IMR-90 (cell line): ENCODE measurements around the gene NHEJ1. TPM values are rescaled to one million over a fixed set of nuclear protein-coding genes. Genes with fewer than 3 reads are reported as not detected.
A peak's percentile ranks its signal among the peaks of the same experiment; 100 is the strongest.

Experiments used
- ATAC-seq: fragments of 200-7000 bp; cut with Tn5 transposase; 2 replicates; pipeline ENCODE4 v1.9.1; 2020; ENCODE audit warnings: low read depth, mild to moderate bottlenecking, moderate library complexity
- BruUV-seq: library from RNA; stranded (reverse); fragments of 400-500 nt; replicated peaks from 2 replicates; lab custom pipeline; 2021; lab: Mats Ljungman, UMichigan
- CTCF ChIA-PET: fragments of 300-600 bp; formaldehyde crosslinking; extraction: SDS; loops from one replicate; lab custom pipeline; 2021; ENCODE audit warnings: antibody characterized with exemption; lab: Yijun Ruan, JAX
- POLR2A ChIA-PET: fragments of 300-600 bp; sonication (Branson Sonifier 250); formaldehyde crosslinking; loops from one replicate; lab custom pipeline; 2022; ENCODE audit warnings: antibody characterized with exemption; ENCODE audit not compliant: unreplicated experiment; lab: Charles Lee
- DNase-seq: peaks from one replicate; pipeline ENCODE4 v3.0.0; 2013
- H2AFZ ChIP-seq: replicated peaks from 2 replicates; pipeline ENCODE3; 2013; ENCODE audit warnings: low read length, mild to moderate bottlenecking; ENCODE audit not compliant: poor library complexity
- H2AK5ac ChIP-seq: 2 replicates; pipeline ENCODE4 v1.6.1; 2013; ENCODE audit warnings: low read depth, low read length, inconsistent platforms
- H2AK9ac ChIP-seq: replicated peaks from 2 replicates; pipeline ENCODE3; 2013; ENCODE audit warnings: mild to moderate bottlenecking, low read depth, low read length, moderate library complexity; ENCODE audit not compliant: poor library complexity
- H2BK120ac ChIP-seq: 2 replicates; pipeline ENCODE4 v1.6.1; 2013; ENCODE audit warnings: low read depth, low read length, inconsistent platforms
- H2BK15ac ChIP-seq: 3 replicates; pipeline ENCODE4 v1.6.1; 2013; ENCODE audit warnings: low read depth, low read length, inconsistent platforms
- H2BK20ac ChIP-seq: 2 replicates; pipeline ENCODE4 v1.6.1; 2013; ENCODE audit warnings: low read depth, mild to moderate bottlenecking, inconsistent platforms, low read length, moderate library complexity
- H2BK5ac ChIP-seq: 2 replicates; pipeline ENCODE4 v1.6.1; 2013; ENCODE audit warnings: mild to moderate bottlenecking, low read depth, low read length, inconsistent platforms; ENCODE audit not compliant: poor library complexity, severe bottlenecking
- H3K14ac ChIP-seq: replicated peaks from 2 replicates; pipeline ENCODE4 v1.6.1; 2013; ENCODE audit warnings: low read depth, low read length, inconsistent platforms
- H3K18ac ChIP-seq: 2 replicates; pipeline ENCODE4 v1.6.1; 2013; ENCODE audit warnings: low read depth, low read length, control low read depth
- H3K23ac ChIP-seq: 2 replicates; pipeline ENCODE4 v1.6.1; 2013; ENCODE audit warnings: low read depth, low read length, inconsistent platforms
- H3K27ac ChIP-seq: 2 replicates; pipeline ENCODE4 v1.5.1; 2013; ENCODE audit warnings: mild to moderate bottlenecking, control low read depth, low read length; ENCODE audit not compliant: insufficient read depth
- H3K27me3 ChIP-seq: 2 replicates; pipeline ENCODE4 v1.6.1; 2013; ENCODE audit warnings: low read length; ENCODE audit not compliant: control insufficient read depth, insufficient read depth
- H3K36me3 ChIP-seq: 2 replicates; pipeline ENCODE4 v1.6.1; 2013; ENCODE audit warnings: low read length, mixed read lengths; ENCODE audit not compliant: control insufficient read depth, insufficient read depth
- H3K4ac ChIP-seq: 2 replicates; pipeline ENCODE4 v1.6.1; 2013; ENCODE audit warnings: low read depth, low read length, inconsistent platforms
- H3K4me1 ChIP-seq: 2 replicates; pipeline ENCODE4 v1.6.1; 2013; ENCODE audit warnings: low read length, mixed read lengths; ENCODE audit not compliant: control insufficient read depth, insufficient read depth
- H3K4me2 ChIP-seq: 2 replicates; pipeline ENCODE4 v1.6.1; 2013; ENCODE audit warnings: low read depth, mild to moderate bottlenecking, control low read depth, low read length, moderate library complexity
- H3K4me3 ChIP-seq: 2 replicates; pipeline ENCODE4 v1.5.1; 2013; ENCODE audit warnings: low read depth, mild to moderate bottlenecking, control low read depth, low read length, moderate library complexity; ENCODE audit not compliant: insufficient read depth
- H3K56ac ChIP-seq: 2 replicates; pipeline ENCODE4 v1.6.1; 2013; ENCODE audit warnings: low read length, inconsistent platforms; ENCODE audit not compliant: insufficient read depth; ENCODE audit errors: extremely low read depth
- H3K79me1 ChIP-seq, 2 experiments: 2 replicates each; pipeline ENCODE4 v1.6.1; 2013; ENCODE audit warnings: low read length in 2 of 2, inconsistent platforms in 1 of 2, low read depth in 1 of 2
- H3K9ac ChIP-seq: 2 replicates; pipeline ENCODE4 v1.6.1; 2013; ENCODE audit warnings: low read depth, low read length, control low read depth
- H3K9me1 ChIP-seq: 2 replicates; pipeline ENCODE4 v1.6.1; 2013; ENCODE audit warnings: low read length, inconsistent platforms; ENCODE audit not compliant: insufficient read depth
- H3K9me3 ChIP-seq: 2 replicates; pipeline ENCODE4 v1.6.1; 2013; ENCODE audit warnings: low read length; ENCODE audit not compliant: control insufficient read depth, insufficient read depth
- H4K20me1 ChIP-seq: 2 replicates; pipeline ENCODE4 v1.6.1; 2013; ENCODE audit warnings: low read length, inconsistent platforms; ENCODE audit not compliant: insufficient read depth
- H4K5ac ChIP-seq: 2 replicates; pipeline ENCODE4 v1.6.1; 2013; ENCODE audit warnings: mild to moderate bottlenecking, low read depth, low read length, control low read depth
- H4K8ac ChIP-seq, 2 experiments: 2 replicates each; pipeline ENCODE4 v1.6.1; 2013; ENCODE audit warnings: low read depth in 2 of 2, low read length in 2 of 2, control low read depth in 1 of 2, inconsistent platforms in 1 of 2
- H4K91ac ChIP-seq: 2 replicates; pipeline ENCODE4 v1.6.1; 2013; ENCODE audit warnings: low read depth, low read length, inconsistent platforms; ENCODE audit not compliant: insufficient read depth
- BHLHE40 ChIP-seq: fragments of 150-350 bp; IDR thresholded peaks from 2 replicates; pipeline ENCODE4 v1.6.1; 2016; ENCODE audit warnings: mild to moderate bottlenecking, low read depth, low read length
- CEBPB ChIP-seq: IDR thresholded peaks from 2 replicates; pipeline ENCODE4 v1.6.1; 2012; ENCODE audit warnings: low read depth, low read length, improper control_type of control experiment
- CHD1 ChIP-seq: IDR thresholded peaks from 2 replicates; pipeline ENCODE4 v1.6.1; 2012; ENCODE audit warnings: low read depth, low read length, improper control_type of control experiment
- ELK1 ChIP-seq: fragments of 150-350 bp; IDR thresholded peaks from 2 replicates; pipeline ENCODE4 v1.6.1; 2016; ENCODE audit warnings: low read depth, mild to moderate bottlenecking, low read length, moderate library complexity, borderline replicate concordance
- FOS ChIP-seq: fragments of 150-350 bp; IDR thresholded peaks from 2 replicates; pipeline ENCODE4 v1.6.1; 2016; ENCODE audit warnings: low read depth, low read length
- MAFK ChIP-seq: IDR thresholded peaks from 2 replicates; pipeline ENCODE4 v1.6.1; 2012; ENCODE audit warnings: low read depth, low read length, improper control_type of control experiment
- MAZ ChIP-seq: IDR thresholded peaks from 2 replicates; pipeline ENCODE4 v1.6.1; 2012; ENCODE audit warnings: low read depth, mild to moderate bottlenecking, low read length, improper control_type of control experiment, moderate library complexity, borderline replicate concordance
- MXI1 ChIP-seq: IDR thresholded peaks from 2 replicates; pipeline ENCODE4 v1.6.1; 2012; ENCODE audit warnings: low read depth, mild to moderate bottlenecking, low read length, moderate library complexity, borderline replicate concordance
- POLR2A ChIP-seq: IDR thresholded peaks from 2 replicates; pipeline ENCODE4 v1.6.1; 2012; ENCODE audit warnings: mild to moderate bottlenecking, low read depth, low read length
- RCOR1 ChIP-seq: IDR thresholded peaks from 2 replicates; pipeline ENCODE4 v1.6.1; 2012; ENCODE audit warnings: mild to moderate bottlenecking, low read length, improper control_type of control experiment; ENCODE audit not compliant: insufficient replicate concordance
- RFX5 ChIP-seq: IDR thresholded peaks from 2 replicates; pipeline ENCODE4 v1.8.0; 2012; ENCODE audit warnings: low read depth, mild to moderate bottlenecking, low read length, moderate library complexity
- WGBS, 2 experiments: methylation state at CpG; one replicate each; pipeline versions ENCODE4 v1.1.5 to v1.1.7; 2013; ENCODE audit warnings: missing lambda C conversion rate in 2 of 2; ENCODE audit not compliant: insufficient read length in 1 of 2; ENCODE audit errors: extremely low coverage in 2 of 2; 5-methylcytosine and 5-hydroxymethylcytosine counted together
- dilution Hi-C: fragments of 300-500 bp; cut with HindIII; formaldehyde crosslinking; loops from one replicate; pipeline ENCODE4 v1.14.3; 2018; ENCODE audit warnings: low sequenced_read_pairs; ENCODE audit not compliant: unreplicated experiment
- in situ Hi-C: fragments of 300-500 bp; cut with MboI; formaldehyde crosslinking; loops from 3 replicates; pipeline ENCODE4 v1.14.3; 2019; ENCODE audit warnings: low sequenced_read_pairs, inconsistent platforms, mixed read lengths
- intact Hi-C: fragments of 100-400 bp; cut with micrococcal nuclease; formaldehyde crosslinking; loops from 2 replicates; pipeline ENCODE4 v1.10.0; 2022
- polyA plus RNA-seq, 3 experiments: library from polyadenylated mRNA; depleted of rRNA; stranded (reverse); fragments of >200 nt; gene quantifications; 2 replicates each; pipeline ENCODE4 v1.2.3, GENCODE V29; 2012; ENCODE audit warnings: low replicate concordance in 1 of 3
- total RNA-seq: library from RNA; depleted of rRNA; stranded (reverse); fragments of >200 nt; gene quantifications from 2 replicates; pipeline ENCODE4 v1.2.3, GENCODE V29; 2012
- TF ChIP-seq, protein P1 (sequence below): fragments of 150-350 bp; IDR thresholded peaks from 2 replicates; pipeline ENCODE4 v1.6.1; 2017; ENCODE audit warnings: mild to moderate bottlenecking, antibody characterized with exemption, low read length, low read depth
- TF ChIP-seq, protein P2 (sequence below): conservative IDR thresholded peaks from 2 replicates; pipeline ENCODE4 v1.5.1; 2012; ENCODE audit warnings: mild to moderate bottlenecking, low read depth, low read length, improper control_type of control experiment

NHEJ1 gene
- total and polyA plus RNA-seq, 2 of the 4 experiments (the other 2 are of a cell fraction) = 12.5 to 23.1 TPM

DNA sequence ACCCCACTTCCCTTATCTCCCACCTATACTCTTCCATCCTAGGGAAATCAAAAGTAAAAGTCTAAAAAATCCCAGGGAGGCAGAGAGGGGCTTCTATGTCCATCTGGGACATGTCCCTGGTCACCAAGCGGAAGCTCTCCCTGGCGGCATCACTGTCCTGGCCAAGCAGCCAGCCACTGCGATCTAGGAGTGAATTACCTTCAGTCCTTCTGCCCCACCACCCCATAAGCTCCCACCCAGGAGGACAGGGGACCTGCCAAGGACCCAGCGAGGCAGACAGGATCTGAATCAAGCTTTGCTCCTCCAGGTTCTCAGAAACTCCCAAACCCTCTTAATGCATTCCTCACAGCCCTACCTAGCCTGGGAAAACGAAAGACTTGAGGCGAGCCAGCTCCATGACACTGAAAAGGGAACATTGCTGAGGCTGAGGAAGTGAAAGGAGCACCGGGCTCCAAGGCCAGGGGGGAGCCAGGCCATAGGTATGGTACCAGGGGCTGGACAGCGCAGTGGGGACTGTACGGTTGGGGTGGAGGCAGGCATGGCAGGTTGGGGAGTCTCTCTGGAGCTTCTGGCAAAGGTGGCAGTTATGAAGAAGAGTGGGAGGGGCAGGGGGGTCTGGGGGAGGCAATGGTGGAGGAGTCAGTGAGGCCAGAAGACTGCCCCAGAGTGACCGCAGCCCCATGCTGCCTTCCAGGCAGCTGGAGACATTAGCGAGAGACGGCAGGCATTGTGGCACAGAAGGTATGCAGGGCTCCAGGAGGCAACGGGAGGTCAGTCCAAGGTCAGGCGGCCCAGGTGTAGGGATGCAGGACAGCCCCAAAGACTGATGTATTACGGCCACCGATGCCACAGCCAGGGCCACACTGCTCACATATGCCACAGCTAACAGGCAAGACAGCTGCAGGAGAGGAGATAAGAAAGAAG lies 11.9 kb upstream of the NHEJ1 start:
- 0 out of 2 replicates have a peak overlapping the region, but pooled peaks have one; percentile 3 for H3K56ac ChIP-seq
- no peak overlapping the region for H3K9ac ChIP-seq
- 0 out of 2 replicates have a peak, but pooled peaks cover 4% of the 10 kb centered on the region for H3K9me1 ChIP-seq
- H2AK5ac ChIP-seq = no peak overlapping the region
- in situ Hi-C loops = loop anchor here (5.0 kb wide), 2 partner anchors 35 to 125 kb away; partner anchors contain the start of gene ZFAND2B
- H3K4me2 ChIP-seq = no peak overlapping the region
- H2BK20ac ChIP-seq = no peak overlapping the region
- 100% methylated on average over 2 of the region's 16 CpGs; no CpG with 5 or more reads in 1 of the 2 experiments for WGBS, 2 experiments
- dilution Hi-C loops = no loop called here
- no peak overlapping the region for H2BK120ac ChIP-seq
- no peak overlapping the region for H3K18ac ChIP-seq
- no peak overlapping the region for H2BK5ac ChIP-seq
- no peak overlapping the region for H3K4ac ChIP-seq
- H3K14ac ChIP-seq = no peak overlapping the region
- H3K4me1 ChIP-seq = peaks cover 5% of the 10 kb centered on the region; the same call in 1 of the 2 replicates
- no peaks in the 10 kb centered on the region for H3K27me3 ChIP-seq
- H3K36me3 ChIP-seq = peaks cover 20% of the 10 kb centered on the region
- no peak overlapping the region for H3K27ac ChIP-seq
- H2AK9ac ChIP-seq = no peak overlapping the region
- DNase-seq = no peak
- peaks cover 7% of the 10 kb centered on the region; the same call in 1 of the 2 replicates for H4K20me1 ChIP-seq
- ATAC-seq = no peak
- H4K91ac ChIP-seq = no peak overlapping the region
- intact Hi-C loops = no loop called here
- TF ChIP-seq POLR2A = no peak
- no peak for TF ChIP-seq ELK1
- no peak for TF ChIP-seq BHLHE40
- TF ChIP-seq, protein P1, sequence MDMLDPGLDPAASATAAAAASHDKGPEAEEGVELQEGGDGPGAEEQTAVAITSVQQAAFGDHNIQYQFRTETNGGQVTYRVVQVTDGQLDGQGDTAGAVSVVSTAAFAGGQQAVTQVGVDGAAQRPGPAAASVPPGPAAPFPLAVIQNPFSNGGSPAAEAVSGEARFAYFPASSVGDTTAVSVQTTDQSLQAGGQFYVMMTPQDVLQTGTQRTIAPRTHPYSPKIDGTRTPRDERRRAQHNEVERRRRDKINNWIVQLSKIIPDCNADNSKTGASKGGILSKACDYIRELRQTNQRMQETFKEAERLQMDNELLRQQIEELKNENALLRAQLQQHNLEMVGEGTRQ = no peak
- TF ChIP-seq MXI1 = no peak
- no peak for TF ChIP-seq RFX5
- no peak for TF ChIP-seq MAZ
- TF ChIP-seq RCOR1 = no peak
- no peak for TF ChIP-seq CEBPB
- TF ChIP-seq MAFK = no peak
- TF ChIP-seq, protein P2, sequence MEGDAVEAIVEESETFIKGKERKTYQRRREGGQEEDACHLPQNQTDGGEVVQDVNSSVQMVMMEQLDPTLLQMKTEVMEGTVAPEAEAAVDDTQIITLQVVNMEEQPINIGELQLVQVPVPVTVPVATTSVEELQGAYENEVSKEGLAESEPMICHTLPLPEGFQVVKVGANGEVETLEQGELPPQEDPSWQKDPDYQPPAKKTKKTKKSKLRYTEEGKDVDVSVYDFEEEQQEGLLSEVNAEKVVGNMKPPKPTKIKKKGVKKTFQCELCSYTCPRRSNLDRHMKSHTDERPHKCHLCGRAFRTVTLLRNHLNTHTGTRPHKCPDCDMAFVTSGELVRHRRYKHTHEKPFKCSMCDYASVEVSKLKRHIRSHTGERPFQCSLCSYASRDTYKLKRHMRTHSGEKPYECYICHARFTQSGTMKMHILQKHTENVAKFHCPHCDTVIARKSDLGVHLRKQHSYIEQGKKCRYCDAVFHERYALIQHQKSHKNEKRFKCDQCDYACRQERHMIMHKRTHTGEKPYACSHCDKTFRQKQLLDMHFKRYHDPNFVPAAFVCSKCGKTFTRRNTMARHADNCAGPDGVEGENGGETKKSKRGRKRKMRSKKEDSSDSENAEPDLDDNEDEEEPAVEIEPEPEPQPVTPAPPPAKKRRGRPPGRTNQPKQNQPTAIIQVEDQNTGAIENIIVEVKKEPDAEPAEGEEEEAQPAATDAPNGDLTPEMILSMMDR = no peak
- TF ChIP-seq CHD1 = no peak
- TF ChIP-seq FOS = no peak
- no peaks in the 10 kb centered on the region for H3K9me3 ChIP-seq
- H3K79me1 ChIP-seq = peaks cover 3 to 21% of the 10 kb centered on the region in 2 experiments; a peak in 2 of 4 replicates
- H2BK15ac ChIP-seq = no peak overlapping the region
- no peak overlapping the region for H2AFZ ChIP-seq
- ChIA-PET CTCF (interaction anchor here (1.2 to 1.5 kb wide), 2 partner anchors 107 to 123 kb away, joined by 3 to 4 read pairs; partner anchors contain the start of gene DNAJB2), POLR2A (no interaction called here)
- H4K8ac ChIP-seq = no peak overlapping the region
- no peak overlapping the region for H3K23ac ChIP-seq
- H4K5ac ChIP-seq = no peak overlapping the region
- no peak overlapping the region for H3K4me3 ChIP-seq
- BruUV-seq = no TSS peak
